Right forelimb (tissue), 1 donor: ENCODE data around the gene SLC12A7.

Source experiments
- DNase-seq: peaks from one replicate; pipeline ENCODE4 v3.0.0-alpha.2; 2018

Gene SLC12A7

DNA sequence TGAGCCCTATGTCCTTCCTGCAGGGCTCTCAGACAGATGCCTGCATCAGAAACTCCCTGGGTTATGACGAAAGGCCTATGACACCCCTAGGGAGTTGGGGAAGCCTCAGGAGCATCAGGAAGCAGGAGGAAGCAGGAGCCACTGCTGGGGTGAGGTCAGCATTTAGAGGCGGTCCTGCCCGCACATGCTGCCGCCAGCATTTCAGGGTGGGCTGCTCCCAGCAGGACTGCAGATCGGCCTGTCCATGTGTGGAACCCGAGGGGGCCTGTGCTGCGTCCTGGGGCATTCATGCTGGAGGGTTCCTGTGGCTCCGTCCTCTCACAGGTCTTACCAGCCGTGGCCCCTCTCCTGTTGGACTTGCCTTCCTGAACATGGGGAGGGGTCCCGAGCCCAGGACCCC, 96.4 kb downstream of the SLC12A7 start:
- DNase-seq: no peak

DNA sequence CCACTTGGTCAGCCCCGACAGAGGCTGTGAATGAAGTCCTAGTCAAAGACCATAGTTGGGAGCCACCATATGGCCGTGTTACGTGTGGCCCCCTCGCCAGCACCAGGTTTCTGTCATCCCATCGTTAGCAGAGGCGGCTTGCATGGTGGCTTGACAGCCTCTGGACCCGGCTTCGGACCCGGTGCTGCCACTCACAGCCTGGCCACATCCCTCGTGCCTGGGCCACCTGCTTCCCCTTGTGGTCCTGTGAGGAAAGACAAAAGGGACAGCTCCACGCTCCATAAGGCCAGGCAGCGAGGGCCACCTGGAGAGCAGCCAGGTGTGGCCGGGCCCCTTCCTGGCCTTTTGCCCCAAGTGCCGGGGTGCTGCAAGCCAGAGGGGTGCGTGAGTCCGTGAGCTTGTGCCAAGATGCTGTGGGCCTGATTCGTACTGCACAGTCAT, 97.1 kb downstream of the SLC12A7 start:
- DNase-seq: no peak

GRCh38 chr5:1014346-1014745, 97.5 kb downstream of the SLC12A7 start:
- DNase-seq: no peak

- DNase-seq: no peak
Measured at GRCh38 chr5:1013948-1014301, 97.9 kb downstream of the SLC12A7 start.

GRCh38 chr5:1013238-1013947, 98.5 kb downstream of the SLC12A7 start:
- DNase-seq: no peak

DNA sequence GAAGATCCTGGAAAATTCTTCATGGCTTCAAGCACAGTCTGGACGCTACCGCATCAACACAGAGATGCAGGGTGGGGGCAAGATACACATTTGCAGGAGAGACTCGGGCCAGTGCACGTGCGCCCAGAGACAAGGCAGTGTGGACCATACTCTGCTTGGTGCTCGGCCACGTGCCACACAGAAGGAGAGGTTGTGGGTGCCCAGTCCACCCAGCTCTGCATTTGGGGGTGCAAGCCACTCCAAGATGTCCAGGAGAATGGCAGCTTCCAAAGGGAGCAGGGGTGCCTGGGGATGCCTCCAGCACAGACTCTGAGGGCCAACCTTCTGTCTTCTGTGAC, 99.0 kb downstream of the SLC12A7 start:
- no peak for DNase-seq

GRCh38 chr5:1012313-1012841, 99.5 kb downstream of the SLC12A7 start:
- DNase-seq: no peak

GRCh38 chr5:1011741-1012312, 100.0 kb downstream of the SLC12A7 start:
- no peak for DNase-seq

DNA sequence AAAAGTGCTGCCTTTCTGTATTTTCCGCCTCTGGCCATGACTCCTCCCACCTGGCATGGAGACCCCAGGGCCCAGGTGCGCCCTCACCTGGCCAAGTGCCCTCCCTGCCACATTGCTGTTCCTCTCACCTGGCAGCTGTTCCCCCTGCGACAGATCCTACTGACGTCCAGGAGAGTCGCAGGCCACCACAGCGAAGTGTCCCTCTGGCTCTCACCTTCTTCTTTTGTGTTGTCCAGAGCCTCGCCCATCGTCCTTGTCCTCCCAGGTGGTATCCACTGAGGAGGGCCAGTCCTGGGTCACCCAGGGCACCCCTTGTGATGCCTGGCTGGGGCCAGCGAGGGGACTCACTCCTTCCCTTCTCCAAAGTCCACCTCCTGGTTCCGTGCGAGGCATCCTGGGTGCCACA, 100.6 kb downstream of the SLC12A7 start:
- DNase-seq: no peak

DNA sequence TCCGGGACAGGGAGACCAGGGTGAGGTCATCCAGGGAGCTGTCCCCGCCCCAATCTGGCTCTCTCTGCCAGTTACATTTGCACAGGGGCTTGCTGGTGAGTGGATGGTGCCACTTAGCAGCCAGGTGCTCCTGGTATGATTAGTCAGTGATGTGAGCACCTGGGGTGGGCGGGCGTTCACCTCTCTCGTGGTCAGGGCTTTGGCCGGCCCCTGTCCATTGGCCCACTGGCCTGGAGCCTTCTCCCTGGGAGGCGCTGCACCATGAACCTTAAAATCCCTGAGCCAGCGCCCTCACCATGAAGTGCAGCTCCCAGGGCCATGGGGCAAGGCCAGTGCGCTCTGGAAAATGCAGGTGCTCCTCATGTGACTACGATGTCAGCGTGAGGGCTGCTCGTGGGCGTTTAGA, 101.2 kb downstream of the SLC12A7 start:
- no peak for DNase-seq

DNA sequence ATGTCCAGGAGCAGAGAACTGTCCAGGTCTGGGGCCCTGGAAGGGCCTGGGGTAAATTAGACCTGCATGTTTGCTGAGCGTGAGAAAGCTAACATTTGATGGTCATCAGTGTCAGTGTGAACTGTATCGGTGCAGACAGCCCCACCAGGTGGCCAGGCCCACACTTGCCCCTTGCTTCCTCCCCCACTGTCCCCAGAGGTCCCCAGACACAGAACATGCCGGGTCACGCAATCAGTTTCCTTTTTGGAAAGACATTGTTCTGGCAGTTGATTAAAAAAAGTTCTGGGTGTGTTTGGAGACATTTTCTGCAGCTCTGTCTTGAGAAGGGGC, 101.7 kb downstream of the SLC12A7 start:
- no peak for DNase-seq

- DNase-seq: no peak
Measured at GRCh38 chr5:1009359-1010180, 102.3 kb downstream of the SLC12A7 start.

- DNase-seq: no peak
Measured at GRCh38 chr5:1008451-1009358, 103.2 kb downstream of the SLC12A7 start, which contains the start of gene NKD2. TSS of gene NKD2 (plus strand) at chr5:1008802. CDS start at chr5:1009058, 256 bp downstream.

GRCh38 chr5:1007681-1008450, 104.0 kb downstream of the SLC12A7 start:
- DNase-seq: no peak

DNA sequence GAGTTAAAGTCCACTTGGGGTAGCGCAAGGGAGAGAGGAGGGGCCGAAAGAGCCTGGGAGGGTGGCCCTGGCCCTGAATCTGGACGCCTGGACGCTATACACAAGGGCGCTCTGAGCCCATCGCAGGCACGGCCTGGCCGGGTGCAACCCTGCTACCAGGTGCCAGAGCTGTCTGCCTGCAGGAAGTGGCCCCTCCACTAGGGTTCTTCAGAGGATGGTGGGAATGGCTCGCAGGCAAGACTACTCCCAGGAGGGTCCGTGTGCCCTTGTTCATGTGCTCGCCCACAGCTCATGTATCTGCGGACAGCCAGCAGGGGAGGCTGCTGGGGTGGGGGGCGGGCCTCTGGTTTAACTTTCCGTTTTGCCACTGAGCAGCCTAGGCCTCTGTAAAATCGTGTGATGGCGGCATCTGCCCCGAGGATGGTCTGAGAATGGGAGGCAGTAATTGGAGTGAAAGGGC, 104.6 kb downstream of the SLC12A7 start:
- no peak for DNase-seq

DNA sequence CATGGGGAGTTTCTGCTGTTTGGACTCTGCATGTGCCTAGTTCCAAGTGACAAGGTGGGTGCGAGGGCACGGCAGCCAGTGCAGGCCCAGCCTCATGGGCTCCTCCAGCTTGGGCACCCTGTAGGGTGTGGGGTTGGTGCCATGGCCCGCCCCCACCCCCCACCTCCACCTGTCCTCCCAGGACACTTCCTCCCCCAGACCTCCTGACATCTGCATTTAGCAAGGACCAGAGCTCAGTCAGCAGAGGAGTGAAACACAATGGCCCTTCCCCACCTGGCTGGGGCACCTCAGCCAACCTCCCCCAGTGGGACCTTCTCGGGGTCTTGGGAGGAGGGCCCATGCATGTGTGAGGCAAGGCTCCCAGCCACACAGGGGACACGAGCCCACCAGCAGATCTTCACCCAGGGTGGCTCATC, 105.2 kb downstream of the SLC12A7 start:
- no peak for DNase-seq

DNA sequence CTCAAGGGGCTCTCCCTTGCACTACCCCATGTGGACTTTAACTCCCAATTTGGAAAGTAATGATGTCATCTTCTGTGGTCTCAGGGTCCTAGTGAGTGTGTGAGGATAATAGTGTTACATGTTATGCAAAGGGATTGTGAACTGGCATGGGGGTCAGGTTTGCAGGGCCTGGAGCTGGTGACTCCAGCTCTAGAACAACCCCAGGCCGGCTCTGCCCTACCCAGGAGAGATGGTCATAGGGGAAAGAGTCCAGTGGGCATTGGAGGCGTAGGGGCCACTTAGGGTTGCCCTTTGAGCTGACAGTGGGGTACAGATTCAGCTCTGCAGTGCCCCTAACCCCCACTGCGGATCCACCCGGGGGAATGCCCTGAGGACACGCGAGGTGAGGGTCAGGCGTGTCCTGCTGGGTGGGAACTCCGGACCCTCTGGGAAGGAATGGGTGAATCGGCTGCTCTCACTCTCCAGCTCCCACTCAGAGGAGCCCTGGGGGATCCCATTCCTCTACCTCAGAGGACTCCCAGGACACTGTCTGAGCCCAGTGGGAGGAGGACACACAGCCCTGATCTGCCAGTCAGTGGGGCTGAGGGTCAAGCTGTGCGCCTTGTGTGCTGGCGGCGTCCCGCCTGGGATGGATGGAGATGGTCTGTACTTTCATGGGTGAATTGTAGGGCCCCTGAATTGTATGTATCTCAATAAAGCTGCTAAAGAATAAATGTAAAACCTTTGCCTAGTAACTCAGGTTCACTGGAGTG, 105.8 kb downstream of the SLC12A7 start:
- no peak for DNase-seq

DNA sequence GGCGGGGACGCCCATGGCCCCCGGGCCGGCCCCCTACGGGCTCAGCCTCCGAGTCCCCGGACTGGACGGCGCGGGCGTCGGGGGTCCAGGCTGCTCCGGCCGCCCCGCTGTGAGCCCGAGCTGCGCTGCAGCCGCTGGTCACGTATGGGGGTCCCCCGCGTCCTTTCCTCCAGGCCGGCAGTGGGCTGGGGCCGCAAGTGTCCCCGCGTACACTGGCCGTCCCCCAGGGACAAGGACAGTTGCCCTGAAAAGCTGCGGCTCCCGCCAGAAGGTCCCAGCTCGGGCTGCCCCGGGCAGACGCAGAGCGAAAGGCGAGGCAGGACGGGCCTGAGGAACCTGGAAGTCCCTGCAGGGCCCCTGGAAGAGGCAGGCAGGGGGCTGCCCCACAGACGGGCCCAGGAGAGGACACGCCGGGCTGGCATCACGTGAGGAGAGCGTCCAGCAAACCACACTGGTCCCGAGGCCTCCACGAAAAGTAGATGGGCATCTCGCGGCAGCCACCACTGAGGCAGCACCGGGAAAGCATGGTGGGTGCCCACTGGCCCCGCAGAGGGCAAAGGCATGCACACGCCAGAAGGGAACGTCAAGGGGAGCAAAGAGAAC, 106.5 kb downstream of the SLC12A7 start:
- DNase-seq: no peak

DNA sequence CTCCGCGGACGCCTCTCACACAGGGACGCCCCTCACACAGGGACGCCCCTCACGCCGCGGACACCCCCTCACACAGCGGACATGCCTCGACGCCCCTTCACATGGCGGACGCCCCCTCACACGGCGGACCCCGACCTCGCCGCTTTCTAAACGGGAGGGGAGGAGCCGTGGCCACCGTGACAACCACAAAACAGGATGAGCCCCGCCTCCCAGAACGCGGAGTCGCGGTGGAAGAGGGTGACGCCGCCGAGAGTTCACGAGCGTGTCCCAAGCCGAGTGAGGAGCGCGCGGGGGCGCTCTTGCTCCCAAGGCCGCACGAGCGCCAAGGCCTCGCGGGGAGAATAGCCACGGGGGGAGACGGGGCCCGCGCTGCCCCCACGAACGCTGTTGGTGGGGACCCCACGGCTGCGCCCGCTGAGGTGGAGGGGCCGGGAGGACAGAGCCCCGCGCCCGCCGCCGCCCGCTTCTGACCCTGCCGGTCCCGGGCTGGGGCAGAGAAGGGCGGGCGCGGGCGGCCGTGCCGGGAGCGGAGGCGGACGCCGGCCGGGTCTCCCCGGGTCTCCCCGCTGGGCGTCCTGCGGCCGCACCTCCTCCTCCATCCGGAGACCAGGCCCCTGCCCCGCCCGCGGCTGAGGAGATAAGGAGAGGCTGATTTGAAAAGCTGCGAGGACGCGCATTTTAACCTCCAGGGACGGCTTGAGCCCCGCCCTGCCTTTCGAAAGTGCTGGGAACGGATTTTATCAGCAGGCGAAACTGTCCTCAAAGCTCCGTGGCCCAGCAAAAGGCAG, 107.2 kb downstream of the SLC12A7 start:
- DNase-seq: no peak
